Type B pancreatic cell (in vitro differentiated cells): ENCODE results near the gene CDCA3. TPM values are rescaled to one million over a fixed set of nuclear protein-coding genes. Genes with fewer than 3 reads are reported as not detected.

ENCODE experiments used
- DNase-seq: peaks from one replicate; pipeline ENCODE4 v3.0.0; 2021; ENCODE audit warnings: mixed read lengths; ENCODE audit not compliant: unreplicated experiment; ENCODE audit errors: extremely low spot score
- H3K27ac Mint-ChIP-seq: 2 replicates; pipeline ENCODE4 v1.8.0; 2021; ENCODE audit warnings: mild to moderate bottlenecking, mixed read lengths
- H3K27me3 Mint-ChIP-seq: 2 replicates; pipeline ENCODE4 v1.8.0; 2021; ENCODE audit warnings: mixed read lengths
- H3K36me3 Mint-ChIP-seq: 2 replicates; pipeline ENCODE4 v1.8.0; 2021; ENCODE audit warnings: mixed read lengths
- H3K4me1 Mint-ChIP-seq: one replicate; pipeline ENCODE4 v1.8.0; 2021; ENCODE audit warnings: mixed read lengths; ENCODE audit not compliant: unreplicated experiment
- H3K4me3 Mint-ChIP-seq: 2 replicates; pipeline ENCODE4 v1.8.0; 2021; ENCODE audit warnings: mild to moderate bottlenecking, mixed read lengths
- H3K9me3 Mint-ChIP-seq: 2 replicates; pipeline ENCODE4 v1.8.0; 2021; ENCODE audit warnings: mixed read lengths
- total RNA-seq: library from RNA; stranded (reverse); gene quantifications from 2 replicates; pipeline ENCODE4 v1.2.1, GENCODE V29; 2021; ENCODE audit warnings: low replicate concordance
- TF ChIP-seq, protein P1 (sequence below): fragments of 200-600 bp; sonication (generic); conservative IDR thresholded peaks from 2 replicates; pipeline ENCODE4 v1.5.0; 2021; ENCODE audit warnings: antibody characterized with exemption, mild to moderate bottlenecking

CDCA3 gene
- total RNA-seq, 1 donor from 2014 or later, result 33.5 TPM

GRCh38 chr12:6829536-6830220, 21.4 kb downstream of the CDCA3 start:
- no peak for DNase-seq
- H3K4me1 Mint-ChIP-seq, result peaks cover 20% of the 10 kb centered on the region
- TF ChIP-seq, protein P1, sequence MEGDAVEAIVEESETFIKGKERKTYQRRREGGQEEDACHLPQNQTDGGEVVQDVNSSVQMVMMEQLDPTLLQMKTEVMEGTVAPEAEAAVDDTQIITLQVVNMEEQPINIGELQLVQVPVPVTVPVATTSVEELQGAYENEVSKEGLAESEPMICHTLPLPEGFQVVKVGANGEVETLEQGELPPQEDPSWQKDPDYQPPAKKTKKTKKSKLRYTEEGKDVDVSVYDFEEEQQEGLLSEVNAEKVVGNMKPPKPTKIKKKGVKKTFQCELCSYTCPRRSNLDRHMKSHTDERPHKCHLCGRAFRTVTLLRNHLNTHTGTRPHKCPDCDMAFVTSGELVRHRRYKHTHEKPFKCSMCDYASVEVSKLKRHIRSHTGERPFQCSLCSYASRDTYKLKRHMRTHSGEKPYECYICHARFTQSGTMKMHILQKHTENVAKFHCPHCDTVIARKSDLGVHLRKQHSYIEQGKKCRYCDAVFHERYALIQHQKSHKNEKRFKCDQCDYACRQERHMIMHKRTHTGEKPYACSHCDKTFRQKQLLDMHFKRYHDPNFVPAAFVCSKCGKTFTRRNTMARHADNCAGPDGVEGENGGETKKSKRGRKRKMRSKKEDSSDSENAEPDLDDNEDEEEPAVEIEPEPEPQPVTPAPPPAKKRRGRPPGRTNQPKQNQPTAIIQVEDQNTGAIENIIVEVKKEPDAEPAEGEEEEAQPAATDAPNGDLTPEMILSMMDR, result peak; percentile 47
- H3K4me3 Mint-ChIP-seq, result peak overlapping the region; percentile 98
- peaks cover 26% of the 10 kb centered on the region for H3K27me3 Mint-ChIP-seq
- peaks cover 17% of the 10 kb centered on the region for H3K36me3 Mint-ChIP-seq
- H3K27ac Mint-ChIP-seq, result peak overlapping the region; percentile 90
- no peaks in the 10 kb centered on the region for H3K9me3 Mint-ChIP-seq

DNA sequence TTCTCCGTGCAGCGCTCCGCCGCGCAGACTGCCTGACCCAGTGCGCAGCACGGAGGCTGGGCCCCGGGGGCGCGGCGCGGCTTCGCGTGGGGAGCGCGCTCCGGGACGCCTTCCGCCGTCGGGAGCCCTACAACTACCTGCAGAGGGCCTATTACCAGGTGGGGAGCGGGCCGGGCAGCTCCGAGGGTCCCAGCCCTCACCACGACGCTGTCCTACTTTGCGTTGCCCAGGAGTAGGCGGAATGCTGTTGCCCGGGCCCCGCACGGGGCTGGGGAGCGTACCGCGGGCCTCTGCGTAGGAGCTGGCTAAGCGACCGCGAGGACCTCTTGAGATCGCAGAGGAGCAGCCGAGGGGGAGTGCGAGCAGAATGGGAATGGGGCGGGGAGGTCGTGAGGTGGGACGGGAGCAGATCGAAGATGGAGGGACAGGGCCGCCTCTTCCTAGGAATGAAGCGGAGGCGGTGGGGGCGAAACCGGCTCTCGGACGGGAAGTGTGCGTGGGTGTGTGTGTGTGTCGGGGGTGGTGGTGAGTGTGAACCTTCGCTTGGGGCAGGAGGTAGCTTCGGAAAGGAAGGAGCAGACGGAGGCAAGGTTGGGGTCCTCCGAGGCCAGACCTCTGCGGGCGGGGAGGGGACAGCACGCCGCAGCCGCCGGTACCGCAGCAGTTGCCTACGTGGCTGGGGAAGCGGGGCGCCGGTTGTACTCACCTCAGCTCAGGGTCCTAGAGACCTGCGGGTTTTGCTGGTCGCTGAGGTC, 22.1 kb downstream of the CDCA3 start:
- Mint-ChIP-seq H3K27me3 (peaks cover 31% of the 10 kb centered on the region), H3K4me3 (peak overlapping the region; percentile 98), H3K27ac (peak overlapping the region; percentile 90), H3K36me3 (peaks cover 13% of the 10 kb centered on the region), H3K9me3 (no peaks in the 10 kb centered on the region), H3K4me1 (peaks cover 20% of the 10 kb centered on the region)
- TF ChIP-seq, protein P1, result no peak
- no peak for DNase-seq

DNA sequence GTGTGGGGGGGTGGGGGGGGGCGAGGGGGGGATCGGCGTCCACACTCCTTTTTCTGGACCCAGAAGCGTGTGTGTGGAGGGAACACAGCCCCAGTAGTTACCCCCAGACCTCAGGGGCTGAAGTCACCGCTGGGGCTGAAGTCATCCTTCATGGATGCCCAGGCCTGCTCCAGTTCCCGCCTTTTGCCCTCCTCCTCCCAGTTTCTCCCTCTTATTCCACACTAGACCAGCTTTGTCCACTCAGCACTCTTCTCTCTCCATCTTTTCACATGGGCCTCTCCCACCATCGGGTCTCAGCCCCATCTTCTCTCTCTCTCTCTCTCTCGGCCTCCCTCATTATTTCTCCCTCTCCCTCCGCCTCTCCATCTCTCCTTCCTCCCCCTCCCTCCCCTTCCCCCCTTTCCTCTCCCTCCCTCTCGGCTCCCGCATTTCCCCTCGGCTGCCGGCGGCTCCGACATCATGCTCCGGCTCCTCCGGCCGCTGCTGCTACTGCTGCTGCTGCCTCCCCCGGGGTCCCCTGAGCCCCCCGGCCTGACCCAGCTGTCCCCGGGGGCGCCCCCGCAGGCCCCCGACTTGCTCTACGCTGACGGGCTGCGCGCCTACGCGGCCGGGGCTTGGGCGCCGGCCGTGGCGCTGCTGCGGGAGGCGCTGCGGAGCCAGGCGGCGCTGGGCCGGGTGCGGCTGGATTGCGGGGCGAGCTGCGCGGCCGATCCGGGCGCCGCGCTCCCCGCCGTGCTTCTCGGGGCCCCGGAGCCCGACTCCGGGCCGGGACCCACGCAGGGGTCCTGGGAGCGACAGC, 22.9 kb downstream of the CDCA3 start, which contains the start of gene P3H3:
Gene P3H3 (plus strand): TSS at position 426 of the 799 bp plus-strand sequence. CDS start 34 bp downstream, at position 460.
- H3K4me3 Mint-ChIP-seq, result peak within 1 kb of the TSS; percentile 98
- H3K27me3 Mint-ChIP-seq, result peaks cover 33% of the 10 kb centered on the region
- peaks cover 22% of the 10 kb centered on the region for H3K4me1 Mint-ChIP-seq
- H3K27ac Mint-ChIP-seq, result peak within 1 kb of the TSS; percentile 90
- H3K9me3 Mint-ChIP-seq, result no peaks in the 10 kb centered on the region
- TF ChIP-seq, protein P1, result peak; percentile 16
- no peak for DNase-seq
- peaks cover 13% of the 10 kb centered on the region for H3K36me3 Mint-ChIP-seq

GRCh38 chr12:6827437-6827911, 23.6 kb downstream of the CDCA3 start:
- peaks cover 28% of the 10 kb centered on the region for H3K4me1 Mint-ChIP-seq
- TF ChIP-seq, protein P1, result no peak
- DNase-seq, result no peak
- H3K36me3 Mint-ChIP-seq, result peaks cover 13% of the 10 kb centered on the region
- peaks cover 40% of the 10 kb centered on the region for H3K27me3 Mint-ChIP-seq
- H3K4me3 Mint-ChIP-seq, result peak overlapping the region; percentile 90
- no peaks in the 10 kb centered on the region for H3K9me3 Mint-ChIP-seq
- H3K27ac Mint-ChIP-seq, result peak overlapping the region; percentile 79

GRCh38 chr12:6826734-6827436, 24.2 kb downstream of the CDCA3 start:
- peak overlapping the region; percentile 79 for H3K27ac Mint-ChIP-seq
- peak overlapping the region; percentile 90 for H3K4me3 Mint-ChIP-seq
- no peaks in the 10 kb centered on the region for H3K9me3 Mint-ChIP-seq
- peaks cover 10% of the 10 kb centered on the region for H3K36me3 Mint-ChIP-seq
- DNase-seq, result no peak
- TF ChIP-seq, protein P1, result no peak
- peaks cover 28% of the 10 kb centered on the region for H3K4me1 Mint-ChIP-seq
- H3K27me3 Mint-ChIP-seq, result peaks cover 43% of the 10 kb centered on the region
